A549 (cell line): ENCODE data around the gene FOLR2.

ENCODE experiments used
- CEBPB ChIP-seq, 2 experiments: fragments of >200 bp in 1 of 2; sonication (Bioruptor Twin) in 1 of 2; formaldehyde crosslinking in 1 of 2; IDR thresholded peaks; 2 replicates each; pipeline ENCODE4 v1.6.1; 2012 to 2016
- CTCF ChIP-seq: fragments of >200 bp; sonication (Bioruptor Twin); formaldehyde crosslinking; IDR thresholded peaks from 3 replicates; pipeline ENCODE4 v1.5.1; 2016
- FOSL2 ChIP-seq, 2 experiments: fragments of 450-650 bp in 1 of 2; fragments of >200 bp in 1 of 2; sonication (Bioruptor Twin) in 1 of 2; formaldehyde crosslinking; IDR thresholded peaks; 2 replicates each; pipeline versions ENCODE4 v1.5.0 to v1.6.1; 2016 to 2020; ENCODE audit warnings: mild to moderate bottlenecking in 1 of 2, moderate library complexity in 1 of 2
- HDAC2 ChIP-seq: fragments of 200-600 bp; sonication (generic); IDR thresholded peaks from 2 replicates; pipeline ENCODE4 v1.6.1; 2016
- MYC ChIP-seq: IDR thresholded peaks from 2 replicates; pipeline ENCODE4 v1.6.1; 2012; ENCODE audit warnings: mild to moderate bottlenecking, inconsistent platforms, low read length, improper control_type of control experiment, borderline replicate concordance

DNA sequence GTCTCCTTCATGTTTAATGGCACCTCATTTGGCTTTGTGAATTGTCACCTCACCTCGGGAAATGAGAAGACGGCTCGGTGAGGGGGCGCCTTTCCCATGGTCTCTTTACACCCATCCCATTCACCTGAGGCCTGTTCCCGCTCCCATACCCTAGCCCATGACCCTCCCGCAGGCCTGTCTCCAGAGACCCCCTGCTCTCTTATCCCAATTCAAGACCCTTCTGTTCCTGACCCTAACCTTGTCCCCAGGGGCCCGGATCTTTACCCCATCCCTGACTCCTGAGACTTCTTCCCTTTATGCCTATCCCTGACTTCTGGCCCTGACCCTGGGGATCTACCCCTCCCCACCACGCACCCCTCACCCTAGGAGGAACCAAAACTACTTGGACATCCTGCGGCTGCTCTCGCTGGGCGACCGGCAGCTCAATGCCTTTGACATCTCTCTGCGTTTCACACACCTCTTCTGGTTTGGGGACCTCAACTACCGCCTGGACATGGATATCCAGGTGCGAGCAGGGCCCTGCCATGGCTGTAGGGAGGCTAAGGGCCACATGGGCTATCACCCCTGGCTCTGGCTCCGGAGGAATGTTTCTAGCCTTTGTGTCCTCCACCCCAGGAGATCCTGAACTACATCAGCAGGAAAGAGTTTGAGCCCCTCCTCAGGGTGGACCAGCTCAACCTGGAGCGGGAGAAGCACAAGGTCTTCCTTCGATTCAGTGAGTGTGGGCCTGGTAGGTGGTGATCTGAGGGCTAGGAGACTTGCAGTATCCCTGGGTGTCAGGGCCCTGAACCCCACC is 15.9 kb downstream of the FOLR2 start:
- TF ChIP-seq CEBPB (IDR thresholded peaks at IDR 0.05) (no peak), MYC (no peak), CTCF (no peak), FOSL2 (IDR thresholded peaks at IDR 0.05) (no peak), FOSL2 (CRISPR knock-in tag; IDR thresholded peaks at IDR 0.05) (no peak), HDAC2 (no peak)
